Endothelial cell of umbilical vein (primary cell): ENCODE measurements around the gene ETS2. TPM values are rescaled to one million over a fixed set of nuclear protein-coding genes. Genes with fewer than 3 reads are reported as not detected.

Experiments used
- BruUV-seq: library from RNA; stranded (reverse); fragments of 400-500 nt; replicated peaks from 2 replicates; lab custom pipeline; 2021; lab: Mats Ljungman, UMichigan
- CTCF ChIA-PET: fragments of 300-600, 350-600 bp; sonication (Branson Sonifier 250); formaldehyde crosslinking; loops from one replicate; lab custom pipeline; 2021; ENCODE audit warnings: antibody characterized with exemption, inconsistent platforms; lab: Charles Lee
- POLR2A ChIA-PET: fragments of 300-600, 350-600 bp; sonication (Branson Sonifier 250); formaldehyde crosslinking; loops from one replicate; lab custom pipeline; 2021; ENCODE audit warnings: antibody characterized with exemption, inconsistent platforms; lab: Charles Lee
- DNase-seq: peaks from one replicate; pipeline ENCODE4 v3.0.0-alpha.2; 2011; ENCODE audit warnings: low read depth, low spot score
- FAIRE-seq: peaks from 2 replicates; lab custom pipeline; 2011; peaks lifted over from hg19 to GRCh38; lab: Jason Lieb, UNC
- H2AFZ ChIP-seq: 2 replicates; pipeline ENCODE4 v1.6.0; 2012; ENCODE audit warnings: low read depth, low read length, control low read depth, inconsistent platforms
- H3K27ac ChIP-seq: 2 replicates; pipeline ENCODE4 v1.5.1; 2011; ENCODE audit warnings: low read depth, mild to moderate bottlenecking, control low read depth, low read length, moderate library complexity; ENCODE audit not compliant: insufficient read depth
- H3K27me3 ChIP-seq, 2 experiments: 2 replicates each; pipeline versions ENCODE4 v1.6.0 to v1.6.1; 2011; ENCODE audit warnings: low read length in 2 of 2, mixed read lengths in 1 of 2; ENCODE audit not compliant: control insufficient read depth in 2 of 2, insufficient read depth in 2 of 2
- H3K36me3 ChIP-seq, 2 experiments: 2 replicates in 1 of 2; 3 replicates in 1 of 2; pipeline ENCODE4 v1.5.1; 2011; ENCODE audit warnings: low read length in 2 of 2, mild to moderate bottlenecking in 1 of 2, moderate library complexity in 1 of 2; ENCODE audit not compliant: control insufficient read depth in 2 of 2, insufficient read depth in 2 of 2; ENCODE audit errors: extremely low read depth in 1 of 2
- H3K4me1 ChIP-seq: 3 replicates; pipeline ENCODE4 v1.5.1; 2011; ENCODE audit warnings: mild to moderate bottlenecking, low read length; ENCODE audit not compliant: control insufficient read depth, insufficient read depth; ENCODE audit errors: extremely low read depth
- H3K4me2 ChIP-seq: 2 replicates; pipeline ENCODE4 v1.6.1; 2011; ENCODE audit warnings: low read length, control low read depth, mixed read lengths; ENCODE audit not compliant: insufficient read depth
- H3K4me3 ChIP-seq, 3 experiments: fragments of 200-600 bp in 1 of 3; sonication (generic), shearing (Covaris generic) in 1 of 3; replicated peaks in 1 of 3; 2 replicates each; pipeline ENCODE4 v1.5.1; 2011 to 2016; ENCODE audit warnings: control low read depth in 3 of 3, low read length in 3 of 3, mild to moderate bottlenecking in 2 of 3, inconsistent platforms in 1 of 3, low read depth in 1 of 3, moderate library complexity in 1 of 3; ENCODE audit not compliant: insufficient read depth in 1 of 3
- H3K79me2 ChIP-seq: 2 replicates; pipeline ENCODE4 v1.6.0; 2012; ENCODE audit warnings: low read length, inconsistent platforms; ENCODE audit not compliant: control insufficient read depth, insufficient read depth
- H3K9ac ChIP-seq: replicated peaks from 2 replicates; pipeline ENCODE3; 2011; ENCODE audit warnings: low read length, control low read depth; ENCODE audit not compliant: insufficient read depth; ENCODE audit errors: extremely low read depth
- H3K9me1 ChIP-seq: replicated peaks from 3 replicates; pipeline ENCODE4 v1.6.0; 2011; ENCODE audit warnings: mild to moderate bottlenecking, low read length; ENCODE audit not compliant: control insufficient read depth, insufficient read depth; ENCODE audit errors: extremely low read depth
- H3K9me3 ChIP-seq: replicated peaks from 2 replicates; pipeline ENCODE4 v1.5.1; 2012; ENCODE audit warnings: low read length, inconsistent platforms; ENCODE audit not compliant: control insufficient read depth, insufficient read depth
- H4K20me1 ChIP-seq: replicated peaks from 2 replicates; pipeline ENCODE3; 2011; ENCODE audit warnings: mild to moderate bottlenecking, low read length; ENCODE audit not compliant: control insufficient read depth, insufficient read depth; ENCODE audit errors: extremely low read depth
- CTCF ChIP-seq, 2 donors: IDR thresholded peaks; 1 replicate in 1 of 2; 2 replicates in 1 of 2; pipeline ENCODE4 v1.5.1; 2011; ENCODE audit warnings: low read length in 2 of 2, mild to moderate bottlenecking in 2 of 2, moderate library complexity in 2 of 2, control low read depth in 1 of 2, inconsistent platforms in 1 of 2, low read depth in 1 of 2; ENCODE audit not compliant: insufficient read depth in 1 of 2; ENCODE audit errors: extremely low read depth in 1 of 2
- EZH2 ChIP-seq: IDR thresholded peaks from 2 replicates; pipeline ENCODE4 v1.6.1; 2012; ENCODE audit warnings: borderline replicate concordance, low read depth, mild to moderate bottlenecking, moderate library complexity, low read length, inconsistent platforms; ENCODE audit not compliant: severe bottlenecking
- GATA2 ChIP-seq: IDR thresholded peaks from 2 replicates; pipeline ENCODE4 v1.7.0; 2011; ENCODE audit warnings: low read depth, mild to moderate bottlenecking, moderate library complexity, mixed read lengths, low read length; ENCODE audit not compliant: insufficient read length, insufficient read depth
- JUN ChIP-seq: IDR thresholded peaks from 2 replicates; pipeline ENCODE4 v1.6.1; 2011; ENCODE audit warnings: borderline replicate concordance, low read depth; ENCODE audit not compliant: insufficient read length, insufficient read depth
- MAX ChIP-seq: IDR thresholded peaks from 2 replicates; pipeline ENCODE4 v1.6.1; 2011; ENCODE audit not compliant: insufficient read depth, insufficient read length
- MYC ChIP-seq: IDR thresholded peaks from one replicate; pipeline ENCODE4 v1.6.1; 2011; ENCODE audit warnings: mild to moderate bottlenecking, low read depth, low read length
- POLR2A ChIP-seq: IDR thresholded peaks from 2 replicates; pipeline ENCODE4 v1.6.1; 2012; ENCODE audit warnings: low read depth, mild to moderate bottlenecking, control low read depth, low read length
- dilution Hi-C: fragments of 300-500 bp; cut with MboI; formaldehyde crosslinking; loops from one replicate; pipeline ENCODE4 v1.15.0; 2019; ENCODE audit warnings: low sequenced_read_pairs; ENCODE audit not compliant: extremely low pct_ligation_motif_present
- intact Hi-C: fragments of 100-400 bp; cut with micrococcal nuclease; formaldehyde crosslinking; loops from one replicate; pipeline ENCODE4 v1.10.0; 2022
- polyA plus RNA-seq, 4 experiments: library from polyadenylated mRNA; depleted of rRNA in 3 of 4; stranded (reverse) in 3 of 4; unstranded in 1 of 4; fragments of >200 nt; gene quantifications; 2 replicates each; pipeline versions ENCODE4 v1.2.1 to v1.2.3, GENCODE V29; 2011 to 2012; ENCODE audit warnings: missing spikeins in 1 of 4
- total RNA-seq: library from RNA; stranded (reverse); gene quantifications from 2 replicates; pipeline ENCODE4 v1.2.3, GENCODE V29; 2021

The ETS2 gene
- total and polyA plus RNA-seq, 2 donors (not counting 3 experiments of a cell fraction or from before 2014, with no cell fraction given): 16.3 to 54.5 TPM

- no peak overlapping the region for H3K4me2 ChIP-seq
- POLR2A ChIA-PET: no interaction called here
- intact Hi-C loops (no loop called here), dilution Hi-C loops (no loop called here)
- H3K9me1 ChIP-seq: no peaks in the 10 kb centered on the region
- no peak overlapping the region for H3K4me3 ChIP-seq
- BruUV-seq: no TSS peak
- CTCF ChIA-PET: interaction anchor here (1.5 to 1.7 kb wide), 3 partner anchors 61 to 290 kb away, joined by 3 to 5 read pairs (median 4); no protein-coding TSS in a partner anchor
- no peak overlapping the region for H2AFZ ChIP-seq
- no peak for TF ChIP-seq MAX
- no peak for TF ChIP-seq MYC
- no peak for TF ChIP-seq POLR2A
- no peak for TF ChIP-seq JUN
- TF ChIP-seq CTCF (IDR thresholded peaks at IDR 0.05; ENCODE audit: extremely low read depth in 1 of 2, insufficient read depth in 1 of 2, low read depth in 1 of 2, low read length in 2 of 2): no peak
- no peak for TF ChIP-seq GATA2
- TF ChIP-seq EZH2: no peak
- no peak overlapping the region for H3K27ac ChIP-seq
- H3K79me2 ChIP-seq: no peaks in the 10 kb centered on the region
- FAIRE-seq: no peak
- no peaks in the 10 kb centered on the region for H3K9me3 ChIP-seq
- DNase-seq: no peak
- no peak overlapping the region for H3K9ac ChIP-seq
- H3K27me3 ChIP-seq: no peaks in the 10 kb centered on the region
- no peaks in the 10 kb centered on the region for H4K20me1 ChIP-seq
- H3K36me3 ChIP-seq: no peaks in the 10 kb centered on the region
- no peaks in the 10 kb centered on the region for H3K4me1 ChIP-seq
These were observed 10.3 kb upstream of the ETS2 start for GRCh38 chr21:38795475-38795874.
